ES-I3 (cell line): Measurements from ENCODE around the gene PRDM10.

Experiments
- H3K36me3 ChIP-seq: 2 replicates; pipeline ENCODE4 v1.6.1; 2013; ENCODE audit warnings: mild to moderate bottlenecking, low read length, control low read depth, moderate library complexity; ENCODE audit not compliant: insufficient read depth
- H3K4me1 ChIP-seq: 2 replicates; pipeline ENCODE4 v1.6.1; 2013; ENCODE audit warnings: mild to moderate bottlenecking, control low read depth, low read length; ENCODE audit not compliant: insufficient read depth
- H3K9ac ChIP-seq: 2 replicates; pipeline ENCODE4 v1.6.1; 2013; ENCODE audit warnings: low read depth, mild to moderate bottlenecking, low read length, moderate library complexity
- H3K9me3 ChIP-seq: 2 replicates; pipeline ENCODE4 v1.6.1; 2013; ENCODE audit warnings: mild to moderate bottlenecking, low read length, moderate library complexity; ENCODE audit not compliant: control insufficient read depth, insufficient read depth

PRDM10 gene

GRCh38 chr11:129937592-129938238 lies 64.9 kb downstream of the PRDM10 start:
- Histone ChIP-seq H3K9me3 (no peaks in the 10 kb centered on the region; the same call in 1 of the 2 replicates), H3K36me3 (no peaks in the 10 kb centered on the region; the same call in 1 of the 2 replicates), H3K9ac (no peak overlapping the region), H3K4me1 (peaks cover 25% of the 10 kb centered on the region)

DNA sequence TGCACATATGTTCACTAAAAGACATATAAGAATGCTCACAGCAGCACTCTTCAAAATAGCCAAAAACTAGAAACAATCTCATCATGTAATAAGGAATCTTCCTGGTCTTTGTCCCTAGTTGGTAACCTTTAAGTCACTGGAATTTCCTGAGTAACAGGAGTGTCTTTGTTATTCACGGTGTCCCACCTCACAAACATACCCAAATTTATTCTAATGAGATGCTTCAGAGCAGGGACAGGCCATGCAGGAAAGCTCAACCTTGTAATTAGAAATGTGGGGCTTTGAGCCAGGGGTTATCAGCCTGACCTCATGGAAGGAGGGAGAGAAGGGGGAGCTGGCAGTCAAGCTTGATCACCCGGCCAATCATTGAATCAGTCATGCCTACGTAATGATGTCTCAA lies 66.9 kb downstream of the PRDM10 start:
- Histone ChIP-seq H3K9ac (no peak overlapping the region), H3K9me3 (no peaks in the 10 kb centered on the region; the same call in 1 of the 2 replicates), H3K4me1 (peaks cover 25% of the 10 kb centered on the region), H3K36me3 (peaks cover 2% of the 10 kb centered on the region; the same call in 1 of the 2 replicates)

- H3K9ac ChIP-seq, result no peak overlapping the region
- peaks cover 2% of the 10 kb centered on the region; the same call in 1 of the 2 replicates for H3K36me3 ChIP-seq
- no peaks in the 10 kb centered on the region; the same call in 1 of the 2 replicates for H3K9me3 ChIP-seq
- peaks cover 25% of the 10 kb centered on the region for H3K4me1 ChIP-seq
Observed at GRCh38 chr11:129933891-129934290, 68.7 kb downstream of the PRDM10 start.

DNA sequence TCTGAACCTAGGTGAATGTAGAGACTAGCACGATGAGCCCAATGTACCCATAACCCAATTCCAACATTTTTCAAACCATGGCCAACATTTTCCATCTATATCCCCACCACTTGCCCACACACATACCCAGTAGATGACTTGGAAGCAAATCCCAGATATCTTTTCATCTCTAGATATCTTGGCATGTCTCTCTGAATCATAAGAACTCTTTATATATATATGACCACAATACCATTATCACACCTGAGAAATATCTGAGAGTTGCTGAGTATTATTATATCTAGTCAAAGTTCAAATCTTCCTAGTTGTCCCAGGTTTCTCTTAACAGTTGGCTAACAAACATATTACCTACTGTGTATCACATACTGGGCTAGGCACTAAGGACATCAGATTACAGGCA lies 69.4 kb downstream of the PRDM10 start:
- H3K36me3 ChIP-seq, result peaks cover 2% of the 10 kb centered on the region; the same call in 1 of the 2 replicates
- H3K9me3 ChIP-seq, result no peaks in the 10 kb centered on the region; the same call in 1 of the 2 replicates
- no peak overlapping the region for H3K9ac ChIP-seq
- peaks cover 22% of the 10 kb centered on the region for H3K4me1 ChIP-seq

DNA sequence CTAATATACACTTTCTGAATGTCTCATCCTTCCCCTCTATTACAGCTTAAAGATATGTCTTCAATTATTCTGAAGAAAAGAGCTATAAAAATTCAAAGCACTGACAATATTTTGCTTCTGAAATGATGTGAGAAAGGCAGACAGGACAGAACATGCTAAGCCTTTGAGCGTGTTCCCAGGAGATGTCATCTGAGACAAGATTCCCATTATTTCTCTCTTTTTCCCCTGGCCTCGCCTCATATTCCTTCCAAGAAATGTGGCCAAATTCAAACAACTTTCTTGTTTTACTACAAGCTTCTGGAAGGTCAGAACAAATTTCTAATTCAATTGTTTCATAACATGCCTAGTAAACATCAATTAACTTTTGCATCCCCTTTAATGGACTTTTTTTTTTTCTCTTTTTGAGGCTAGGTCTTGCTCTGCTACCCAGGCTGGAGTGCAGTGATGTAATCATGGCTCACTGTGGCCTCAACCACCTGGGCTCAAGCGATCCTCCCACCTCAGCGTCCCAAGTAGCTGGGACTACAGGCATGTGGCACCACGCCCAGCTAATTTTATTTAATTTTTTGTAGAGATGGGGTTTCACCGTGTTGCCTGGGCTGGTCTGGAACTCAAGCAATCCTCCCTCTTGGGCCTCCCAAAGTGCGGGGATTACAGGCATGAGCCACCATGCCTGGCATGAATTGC lies 70.1 kb downstream of the PRDM10 start:
- Histone ChIP-seq H3K36me3 (peaks cover 2% of the 10 kb centered on the region; the same call in 1 of the 2 replicates), H3K9me3 (no peaks in the 10 kb centered on the region; the same call in 1 of the 2 replicates), H3K9ac (no peak overlapping the region), H3K4me1 (peaks cover 15% of the 10 kb centered on the region)

- H3K9me3 ChIP-seq, result no peaks in the 10 kb centered on the region
- peaks cover 2% of the 10 kb centered on the region; the same call in 1 of the 2 replicates for H3K36me3 ChIP-seq
- H3K9ac ChIP-seq, result no peak overlapping the region
- peaks cover 7% of the 10 kb centered on the region for H3K4me1 ChIP-seq
Observed at GRCh38 chr11:129930743-129931142, 71.9 kb downstream of the PRDM10 start.

- no peak overlapping the region for H3K9ac ChIP-seq
- peaks cover 3% of the 10 kb centered on the region for H3K4me1 ChIP-seq
- H3K9me3 ChIP-seq, result no peaks in the 10 kb centered on the region
- H3K36me3 ChIP-seq, result peaks cover 2% of the 10 kb centered on the region; the same call in 1 of the 2 replicates
Observed at GRCh38 chr11:129930296-129930695, 72.3 kb downstream of the PRDM10 start.

GRCh38 chr11:129929721-129930120 lies 72.9 kb downstream of the PRDM10 start:
- no peaks in the 10 kb centered on the region for H3K9me3 ChIP-seq
- peaks cover 2% of the 10 kb centered on the region; the same call in 1 of the 2 replicates for H3K36me3 ChIP-seq

DNA sequence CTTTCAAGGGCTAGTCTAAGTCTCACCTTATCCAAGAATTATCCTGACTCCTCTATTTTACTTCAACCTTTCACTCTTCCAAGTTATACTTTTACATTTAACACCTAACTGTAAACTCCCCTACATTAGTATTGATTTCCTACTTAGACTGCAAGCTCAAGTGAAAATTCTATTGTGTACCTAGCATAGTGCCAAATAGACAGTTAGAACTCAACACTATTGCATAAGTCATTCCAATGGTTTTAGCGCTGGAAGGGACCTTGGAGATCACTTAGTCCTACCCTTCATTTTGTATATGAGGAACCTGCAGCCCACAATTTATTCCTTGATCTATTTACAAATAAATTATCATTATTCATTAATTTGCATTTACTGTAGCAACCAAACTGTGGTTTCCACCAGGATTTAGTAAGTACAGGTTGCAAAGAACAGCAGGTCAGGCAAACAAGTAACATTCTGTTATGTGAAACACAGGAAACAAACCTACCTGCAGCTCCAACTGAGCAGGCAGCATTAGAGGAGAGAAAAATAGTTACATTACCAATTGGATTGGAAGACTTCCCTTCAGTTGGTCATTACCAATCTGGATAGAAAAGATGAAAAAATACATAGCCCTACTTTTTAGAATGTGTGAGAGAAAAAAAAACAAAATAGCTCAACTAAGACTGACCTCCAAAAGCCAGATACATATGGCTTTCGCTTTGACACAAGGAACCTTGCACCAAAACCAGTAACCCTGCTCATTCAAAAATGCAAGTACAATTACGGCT lies 73.5 kb downstream of the PRDM10 start:
- no peaks in the 10 kb centered on the region for H3K4me1 ChIP-seq
- H3K36me3 ChIP-seq, result peaks cover 2% of the 10 kb centered on the region; the same call in 1 of the 2 replicates
- H3K9ac ChIP-seq, result no peak overlapping the region
- no peaks in the 10 kb centered on the region for H3K9me3 ChIP-seq

More at GRCh38 chr11:129929721-129930120, 72.9 kb downstream of the PRDM10 start:
- no peaks in the 10 kb centered on the region for H3K4me1 ChIP-seq
- no peak overlapping the region for H3K9ac ChIP-seq

DNA sequence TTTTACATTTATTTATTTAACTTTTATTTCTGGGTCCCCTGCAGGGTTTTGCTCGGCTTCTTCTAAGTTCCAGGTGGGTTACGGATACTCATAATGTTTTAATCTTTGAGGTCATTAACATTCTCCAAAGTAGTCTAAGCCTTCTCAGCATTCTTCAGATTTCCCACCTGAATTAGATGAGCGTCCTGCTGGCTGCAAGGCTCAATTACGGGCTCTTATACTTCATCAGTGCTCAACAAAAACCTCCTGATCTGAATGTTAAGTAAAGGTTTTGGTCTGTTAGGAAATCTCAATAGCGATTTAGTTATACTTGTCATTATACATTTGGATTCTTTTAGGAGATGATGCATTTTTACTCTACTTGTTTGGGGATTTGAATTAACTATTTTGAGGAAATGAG lies 80.0 kb downstream of the PRDM10 start:
- Histone ChIP-seq H3K36me3 (no peaks in the 10 kb centered on the region), H3K9ac (no peak overlapping the region), H3K9me3 (no peaks in the 10 kb centered on the region), H3K4me1 (no peaks in the 10 kb centered on the region)

DNA sequence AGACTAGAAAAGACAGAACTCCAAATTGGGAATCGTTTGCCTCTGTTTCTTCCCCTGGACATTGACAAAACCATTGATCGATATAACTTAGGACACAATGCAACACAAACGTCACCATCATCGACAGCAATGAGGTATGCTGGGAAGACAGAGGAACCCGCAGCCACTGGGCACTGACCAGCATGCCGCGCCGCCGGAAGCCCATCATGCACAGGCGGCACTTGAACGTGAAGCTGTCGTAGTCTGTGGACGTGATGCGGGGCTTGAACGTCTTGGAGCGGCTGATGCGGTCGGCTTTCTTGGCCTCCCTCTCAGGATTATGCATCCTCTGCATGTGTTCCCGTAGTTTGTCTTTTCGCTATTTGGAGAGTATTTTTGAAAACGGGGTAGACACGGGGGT lies 84.3 kb downstream of the PRDM10 start:
- no peaks in the 10 kb centered on the region for H3K4me1 ChIP-seq
- no peak overlapping the region for H3K9ac ChIP-seq
- H3K36me3 ChIP-seq, result peaks cover 2% of the 10 kb centered on the region; the same call in 1 of the 2 replicates
- H3K9me3 ChIP-seq, result no peaks in the 10 kb centered on the region

DNA sequence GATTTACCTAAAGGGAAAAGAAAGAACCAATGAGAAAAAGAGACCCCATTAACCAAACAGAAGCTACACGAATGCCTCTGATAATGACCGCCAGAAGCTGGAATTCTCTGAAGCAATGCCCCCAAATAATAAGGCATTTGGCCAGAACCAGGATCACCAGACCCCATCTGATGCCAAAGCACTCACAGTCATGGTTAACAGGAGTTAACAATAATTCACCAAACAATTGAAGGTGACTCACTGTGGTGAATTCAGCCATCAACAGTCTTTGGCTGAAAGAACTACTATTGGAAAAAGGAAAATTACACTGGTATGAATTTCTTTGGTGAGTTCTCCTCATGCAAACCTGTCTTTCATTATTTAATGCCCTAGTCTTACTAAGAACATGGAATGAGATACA lies 85.4 kb downstream of the PRDM10 start:
- Histone ChIP-seq H3K9ac (no peak overlapping the region), H3K9me3 (no peaks in the 10 kb centered on the region), H3K36me3 (peaks cover 2% of the 10 kb centered on the region; the same call in 1 of the 2 replicates), H3K4me1 (no peaks in the 10 kb centered on the region)

- no peaks in the 10 kb centered on the region; the same call in 1 of the 2 replicates for H3K4me1 ChIP-seq
- no peak overlapping the region for H3K9ac ChIP-seq
- no peaks in the 10 kb centered on the region for H3K9me3 ChIP-seq
- H3K36me3 ChIP-seq, result peaks cover 2% of the 10 kb centered on the region; the same call in 1 of the 2 replicates
Observed at GRCh38 chr11:129911298-129911697, 91.3 kb downstream of the PRDM10 start.

GRCh38 chr11:129910360-129910759 lies 92.3 kb downstream of the PRDM10 start:
- H3K9me3 ChIP-seq, result no peaks in the 10 kb centered on the region
- no peak overlapping the region for H3K9ac ChIP-seq
- peaks cover 2% of the 10 kb centered on the region; the same call in 1 of the 2 replicates for H3K36me3 ChIP-seq
- no peaks in the 10 kb centered on the region; the same call in 1 of the 2 replicates for H3K4me1 ChIP-seq
